Breast epithelium (tissue), 3 donors: ENCODE data around the gene PKDCC.

Source experiments
- POLR2AphosphoS5 ChIP-seq, 3 donors: sonication (generic); formaldehyde crosslinking; IDR thresholded peaks; one replicate each; pipeline ENCODE4 v1.6.1; 2017; ENCODE audit warnings: antibody characterized with exemption in 3 of 3
- TF ChIP-seq, protein P1 (sequence below), 3 donors: fragments of 450-650 bp; IDR thresholded peaks; one replicate each; pipeline ENCODE4 v1.5.1; 2016 to 2017; ENCODE audit warnings: antibody characterized with exemption in 3 of 3, mild to moderate bottlenecking in 3 of 3, moderate library complexity in 3 of 3

DNA sequence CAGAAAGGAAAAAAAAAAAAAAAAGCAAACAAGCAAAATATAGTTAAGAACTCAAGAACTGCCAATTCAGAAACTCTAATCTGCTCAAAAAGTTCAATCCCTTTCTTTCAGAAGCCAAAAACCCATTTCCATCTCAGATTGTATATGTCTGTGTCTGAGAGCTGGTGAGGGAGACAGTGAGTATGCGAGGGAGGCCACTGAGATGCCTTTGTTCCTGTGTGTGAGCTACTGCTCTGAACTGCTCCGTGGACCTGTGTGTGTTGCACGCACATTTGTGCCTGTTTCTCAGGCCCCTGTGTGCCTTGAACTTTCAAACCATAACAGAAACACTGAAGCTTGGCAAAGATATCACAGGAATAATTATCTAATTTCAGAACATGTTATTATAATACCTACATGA is 2.5 kb upstream of the PKDCC start:
- TF ChIP-seq, protein P1, sequence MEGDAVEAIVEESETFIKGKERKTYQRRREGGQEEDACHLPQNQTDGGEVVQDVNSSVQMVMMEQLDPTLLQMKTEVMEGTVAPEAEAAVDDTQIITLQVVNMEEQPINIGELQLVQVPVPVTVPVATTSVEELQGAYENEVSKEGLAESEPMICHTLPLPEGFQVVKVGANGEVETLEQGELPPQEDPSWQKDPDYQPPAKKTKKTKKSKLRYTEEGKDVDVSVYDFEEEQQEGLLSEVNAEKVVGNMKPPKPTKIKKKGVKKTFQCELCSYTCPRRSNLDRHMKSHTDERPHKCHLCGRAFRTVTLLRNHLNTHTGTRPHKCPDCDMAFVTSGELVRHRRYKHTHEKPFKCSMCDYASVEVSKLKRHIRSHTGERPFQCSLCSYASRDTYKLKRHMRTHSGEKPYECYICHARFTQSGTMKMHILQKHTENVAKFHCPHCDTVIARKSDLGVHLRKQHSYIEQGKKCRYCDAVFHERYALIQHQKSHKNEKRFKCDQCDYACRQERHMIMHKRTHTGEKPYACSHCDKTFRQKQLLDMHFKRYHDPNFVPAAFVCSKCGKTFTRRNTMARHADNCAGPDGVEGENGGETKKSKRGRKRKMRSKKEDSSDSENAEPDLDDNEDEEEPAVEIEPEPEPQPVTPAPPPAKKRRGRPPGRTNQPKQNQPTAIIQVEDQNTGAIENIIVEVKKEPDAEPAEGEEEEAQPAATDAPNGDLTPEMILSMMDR (IDR thresholded peaks at IDR 0.05), result no peak
- TF ChIP-seq POLR2AphosphoS5 (IDR thresholded peaks at IDR 0.05), result no peak
